ENCODE measurements around the gene NOVA2.

GRCh38 chr19:45952686-45953505, 20.8 kb downstream of the NOVA2 start:
- TF ChIP-seq CTCF (IDR thresholded peaks at IDR 0.05; ENCODE audit: insufficient read depth, low read depth, low read length) = no peak
- TF ChIP-seq EZH2 (IDR thresholded peaks at IDR 0.05; ENCODE audit: insufficient read depth, low read length) = no peak

All from astrocyte (in vitro differentiated cells and primary cell).